Brain microvascular endothelial cell (primary cell): ENCODE measurements around the gene ATG2B.

Experiments
- DNase-seq: peaks from one replicate; pipeline ENCODE4 v3.0.0-alpha.2; 2020
- H3K27ac ChIP-seq: fragments of 250-450 bp; sonication (Bioruptor Pico); 2 replicates; pipeline ENCODE4 v1.5.1; 2020; ENCODE audit warnings: mild to moderate bottlenecking, moderate library complexity
- H3K27me3 ChIP-seq: fragments of 250-450 bp; sonication (Bioruptor Pico); replicated peaks from 2 replicates; pipeline ENCODE4 v1.5.1; 2020; ENCODE audit warnings: mild to moderate bottlenecking
- H3K36me3 ChIP-seq: fragments of 250-450 bp; sonication (Bioruptor Pico); replicated peaks from 2 replicates; pipeline ENCODE4 v1.5.1; 2020; ENCODE audit warnings: mild to moderate bottlenecking
- H3K4me3 ChIP-seq: 2 replicates; pipeline ENCODE4 v1.5.1; 2011; ENCODE audit warnings: low read depth, mild to moderate bottlenecking, control low read depth, low read length, moderate library complexity
- CTCF ChIP-seq: IDR thresholded peaks from 2 replicates; pipeline ENCODE4 v1.5.1; 2011; ENCODE audit warnings: low read depth, mild to moderate bottlenecking, moderate library complexity, low read length, control low read depth, inconsistent platforms; ENCODE audit errors: missing control alignments
- in situ Hi-C: cut with HindIII; loops from 2 replicates; pipeline ENCODE4 v1.10.0; 2017; ENCODE audit warnings: low sequenced_read_pairs, low pct_ligation_motif_present

Gene ATG2B

GRCh38 chr14:96240641-96241040 lies 122.5 kb downstream of the ATG2B start:
- DNase-seq: no peak
- in situ Hi-C loops: no loop called here

GRCh38 chr14:96239711-96240141 lies 123.4 kb downstream of the ATG2B start:
- in situ Hi-C loops: no loop called here
- H3K36me3 ChIP-seq: no peaks in the 10 kb centered on the region
- no peak overlapping the region for H3K27ac ChIP-seq
- no peak overlapping the region for H3K4me3 ChIP-seq
- no peaks in the 10 kb centered on the region for H3K27me3 ChIP-seq
- no peak for DNase-seq
- no peak for TF ChIP-seq CTCF

More at GRCh38 chr14:96240641-96241040, 122.5 kb downstream of the ATG2B start:
- Histone ChIP-seq H3K4me3 (no peak overlapping the region), H3K27me3 (no peaks in the 10 kb centered on the region), H3K27ac (no peak overlapping the region), H3K36me3 (no peaks in the 10 kb centered on the region)
- no peak for TF ChIP-seq CTCF

GRCh38 chr14:96238676-96239265 lies 124.4 kb downstream of the ATG2B start:
- no peaks in the 10 kb centered on the region for H3K27me3 ChIP-seq
- no peak overlapping the region for H3K27ac ChIP-seq
- H3K4me3 ChIP-seq: no peak overlapping the region
- in situ Hi-C loops: no loop called here
- H3K36me3 ChIP-seq: no peaks in the 10 kb centered on the region
- TF ChIP-seq CTCF: no peak
- no peak for DNase-seq

- H3K4me3 ChIP-seq: no peak overlapping the region
- H3K36me3 ChIP-seq: no peaks in the 10 kb centered on the region
- in situ Hi-C loops: no loop called here
- no peak for DNase-seq
- no peak overlapping the region for H3K27ac ChIP-seq
- no peak for TF ChIP-seq CTCF
- no peaks in the 10 kb centered on the region for H3K27me3 ChIP-seq
Measured at GRCh38 chr14:96237641-96238040, 125.5 kb downstream of the ATG2B start.

GRCh38 chr14:96235426-96235825 lies 127.7 kb downstream of the ATG2B start:
- no peaks in the 10 kb centered on the region for H3K36me3 ChIP-seq
- H3K4me3 ChIP-seq: no peak overlapping the region
- in situ Hi-C loops: no loop called here
- H3K27ac ChIP-seq: no peak overlapping the region
- TF ChIP-seq CTCF: no peak
- no peak for DNase-seq
- H3K27me3 ChIP-seq: no peaks in the 10 kb centered on the region

- H3K36me3 ChIP-seq: no peaks in the 10 kb centered on the region
- TF ChIP-seq CTCF: no peak
- in situ Hi-C loops: no loop called here
- no peak overlapping the region for H3K4me3 ChIP-seq
- no peak for DNase-seq
- H3K27ac ChIP-seq: no peak overlapping the region
- H3K27me3 ChIP-seq: no peaks in the 10 kb centered on the region
Measured at GRCh38 chr14:96233661-96234060, 129.5 kb downstream of the ATG2B start.
